Stomach (tissue), 4 donors: Measurements from ENCODE around the gene ERCC4.

ENCODE experiments used
- POLR2A ChIP-seq, 4 donors: fragments of 450-650 bp; IDR thresholded peaks; one replicate each; pipeline ENCODE4 v1.6.1; 2016; ENCODE audit warnings: antibody characterized with exemption in 4 of 4, control low read depth in 2 of 4, mild to moderate bottlenecking in 1 of 4, moderate library complexity in 1 of 4
- POLR2AphosphoS5 ChIP-seq, 3 donors: sonication (generic); formaldehyde crosslinking; IDR thresholded peaks; one replicate each; pipeline ENCODE4 v1.6.1; 2016; ENCODE audit warnings: antibody characterized with exemption in 3 of 3
- TF ChIP-seq, protein P1 (sequence below), 7 experiments: fragments of 450-650 bp in 4 of 7; fragments of 200-600 bp in 3 of 7; sonication (generic) in 3 of 7; IDR thresholded peaks; one replicate each; pipeline ENCODE4 v1.5.1; 2016 to 2019; ENCODE audit warnings: antibody characterized with exemption in 7 of 7, control low read depth in 2 of 7, mild to moderate bottlenecking in 1 of 7

GRCh38 chr16:13962232-13962631 is 42.3 kb downstream of the ERCC4 start:
- no peak for TF ChIP-seq POLR2AphosphoS5 (IDR thresholded peaks at IDR 0.05)
- no peak for TF ChIP-seq POLR2A (IDR thresholded peaks at IDR 0.05)
- TF ChIP-seq, protein P1, sequence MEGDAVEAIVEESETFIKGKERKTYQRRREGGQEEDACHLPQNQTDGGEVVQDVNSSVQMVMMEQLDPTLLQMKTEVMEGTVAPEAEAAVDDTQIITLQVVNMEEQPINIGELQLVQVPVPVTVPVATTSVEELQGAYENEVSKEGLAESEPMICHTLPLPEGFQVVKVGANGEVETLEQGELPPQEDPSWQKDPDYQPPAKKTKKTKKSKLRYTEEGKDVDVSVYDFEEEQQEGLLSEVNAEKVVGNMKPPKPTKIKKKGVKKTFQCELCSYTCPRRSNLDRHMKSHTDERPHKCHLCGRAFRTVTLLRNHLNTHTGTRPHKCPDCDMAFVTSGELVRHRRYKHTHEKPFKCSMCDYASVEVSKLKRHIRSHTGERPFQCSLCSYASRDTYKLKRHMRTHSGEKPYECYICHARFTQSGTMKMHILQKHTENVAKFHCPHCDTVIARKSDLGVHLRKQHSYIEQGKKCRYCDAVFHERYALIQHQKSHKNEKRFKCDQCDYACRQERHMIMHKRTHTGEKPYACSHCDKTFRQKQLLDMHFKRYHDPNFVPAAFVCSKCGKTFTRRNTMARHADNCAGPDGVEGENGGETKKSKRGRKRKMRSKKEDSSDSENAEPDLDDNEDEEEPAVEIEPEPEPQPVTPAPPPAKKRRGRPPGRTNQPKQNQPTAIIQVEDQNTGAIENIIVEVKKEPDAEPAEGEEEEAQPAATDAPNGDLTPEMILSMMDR (IDR thresholded peaks at IDR 0.05): no peak
